NCI-H345 treated with DMSO at 0.1 percent for 48 hours (cell line): ENCODE data around the gene TAAR1.

Experiments
- DNase-seq: peaks from one replicate; lab custom pipeline; 2025; ENCODE audit not compliant: unreplicated experiment; lab: John Stamatoyannopoulos, UW

TAAR1 gene

DNA sequence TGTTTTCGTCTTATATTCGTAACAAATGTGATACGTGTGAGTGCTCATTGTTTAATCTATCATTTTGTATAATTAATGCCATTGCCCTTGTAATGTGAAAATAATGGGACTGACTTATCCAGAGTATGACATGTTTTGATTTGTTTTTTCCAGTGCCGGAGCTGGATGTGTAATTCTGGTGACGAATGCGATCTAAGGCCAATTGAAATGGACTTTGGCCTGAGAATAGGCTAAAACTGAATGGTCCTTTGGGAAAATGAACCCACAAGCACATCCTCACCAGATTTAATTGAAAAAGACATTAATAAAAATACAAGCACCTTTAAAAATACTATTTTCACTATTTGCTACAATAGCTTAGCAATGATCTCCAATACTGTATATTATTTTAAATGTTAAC, 62.8 kb downstream of the TAAR1 start:
- no peak for DNase-seq
